Mammary epithelial cell (primary cell): ENCODE results near the gene GPR3.

Experiments
- CTCF ChIP-seq, 2 donors: IDR thresholded peaks in 1 of 2; conservative IDR thresholded peaks in 1 of 2; 2 replicates each; pipeline ENCODE4 v1.5.1; 2011 to 2012; ENCODE audit warnings: inconsistent platforms in 2 of 2, low read length in 2 of 2, mild to moderate bottlenecking in 2 of 2, control low read depth in 1 of 2, low read depth in 1 of 2; ENCODE audit not compliant: insufficient read depth in 1 of 2; ENCODE audit errors: extremely low read depth in 1 of 2
- EZH2 ChIP-seq: IDR thresholded peaks from 2 replicates; pipeline ENCODE4 v1.6.1; 2012; ENCODE audit warnings: low read length, inconsistent platforms, borderline replicate concordance

DNA sequence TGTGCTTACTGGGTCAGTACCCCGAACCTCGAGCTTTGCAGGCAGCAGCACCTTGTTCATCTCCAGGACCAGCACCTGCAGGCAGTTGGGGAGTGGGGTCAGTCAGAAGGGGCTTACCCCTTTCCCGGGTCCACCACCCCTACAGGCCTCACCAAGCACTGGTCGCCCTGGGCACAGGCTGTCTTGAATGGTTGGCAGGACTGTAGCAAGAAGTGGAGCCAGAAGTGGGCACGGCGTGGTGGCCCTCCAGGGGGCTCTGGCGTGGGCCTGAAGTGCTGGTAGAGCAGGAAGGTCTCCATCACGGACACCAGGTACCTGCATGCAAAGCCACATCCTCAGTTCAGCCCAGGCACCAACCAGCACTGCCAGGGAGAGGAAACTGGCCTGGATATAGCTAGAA, 30.9 kb upstream of the GPR3 start:
- no peak for TF ChIP-seq CTCF (conservative IDR thresholded peaks at IDR 0.05 in 1 of 2, IDR thresholded peaks at IDR 0.05 in 1 of 2; ENCODE audit: extremely low read depth in 1 of 2, insufficient read depth in 1 of 2, low read depth in 1 of 2, low read length in 2 of 2)
- TF ChIP-seq EZH2, result no peak
